IMR-90 (cell line): Measurements from ENCODE around the gene SF3A2.

Source experiments
- BHLHE40 ChIP-seq: fragments of 150-350 bp; IDR thresholded peaks from 2 replicates; pipeline ENCODE4 v1.6.1; 2016; ENCODE audit warnings: mild to moderate bottlenecking, low read depth, low read length
- CTCF ChIP-seq: conservative IDR thresholded peaks from 2 replicates; pipeline ENCODE4 v1.5.1; 2012; ENCODE audit warnings: mild to moderate bottlenecking, low read depth, low read length, improper control_type of control experiment
- MAFK ChIP-seq: IDR thresholded peaks from 2 replicates; pipeline ENCODE4 v1.6.1; 2012; ENCODE audit warnings: low read depth, low read length, improper control_type of control experiment
- MAZ ChIP-seq: IDR thresholded peaks from 2 replicates; pipeline ENCODE4 v1.6.1; 2012; ENCODE audit warnings: low read depth, mild to moderate bottlenecking, low read length, improper control_type of control experiment, moderate library complexity, borderline replicate concordance
- MXI1 ChIP-seq: IDR thresholded peaks from 2 replicates; pipeline ENCODE4 v1.6.1; 2012; ENCODE audit warnings: low read depth, mild to moderate bottlenecking, low read length, moderate library complexity, borderline replicate concordance
- NFE2L2 ChIP-seq: fragments of 150-350 bp; IDR thresholded peaks from 2 replicates; pipeline ENCODE4 v1.6.1; 2016; ENCODE audit warnings: low read depth, mild to moderate bottlenecking, low read length
- POLR2A ChIP-seq: IDR thresholded peaks from 2 replicates; pipeline ENCODE4 v1.6.1; 2012; ENCODE audit warnings: mild to moderate bottlenecking, low read depth, low read length
- RAD21 ChIP-seq: IDR thresholded peaks from 2 replicates; pipeline ENCODE4 v1.6.1; 2012; ENCODE audit warnings: low read length, improper control_type of control experiment
- RCOR1 ChIP-seq: IDR thresholded peaks from 2 replicates; pipeline ENCODE4 v1.6.1; 2012; ENCODE audit warnings: mild to moderate bottlenecking, low read length, improper control_type of control experiment; ENCODE audit not compliant: insufficient replicate concordance
- SMC3 ChIP-seq: fragments of 150-350 bp; IDR thresholded peaks from 2 replicates; pipeline ENCODE4 v1.6.1; 2016; ENCODE audit warnings: low read depth, mild to moderate bottlenecking, antibody characterized with exemption, low read length, moderate library complexity

- TF ChIP-seq CTCF (no peak), SMC3 (no peak), MXI1 (no peak), NFE2L2 (no peak), POLR2A (no peak), MAZ (no peak), BHLHE40 (no peak), RAD21 (no peak), MAFK (no peak), RCOR1 (no peak)
Observed at GRCh38 chr19:2246014-2246620, 9.5 kb downstream of the SF3A2 start.
